Measurements from ENCODE around the gene CHCHD4. TPM values are rescaled to one million over a fixed set of nuclear protein-coding genes. Genes with fewer than 3 reads are reported as not detected.
"Not testable (repeated sequence)": the region's sequence is repeated elsewhere in the genome, so short reads cannot be mapped to it uniquely, and the experiment has no call there.

The CHCHD4 gene
- total and polyA plus RNA-seq, 2 experiments from 2014 or later: 16.0 to 31.0 TPM

DNA sequence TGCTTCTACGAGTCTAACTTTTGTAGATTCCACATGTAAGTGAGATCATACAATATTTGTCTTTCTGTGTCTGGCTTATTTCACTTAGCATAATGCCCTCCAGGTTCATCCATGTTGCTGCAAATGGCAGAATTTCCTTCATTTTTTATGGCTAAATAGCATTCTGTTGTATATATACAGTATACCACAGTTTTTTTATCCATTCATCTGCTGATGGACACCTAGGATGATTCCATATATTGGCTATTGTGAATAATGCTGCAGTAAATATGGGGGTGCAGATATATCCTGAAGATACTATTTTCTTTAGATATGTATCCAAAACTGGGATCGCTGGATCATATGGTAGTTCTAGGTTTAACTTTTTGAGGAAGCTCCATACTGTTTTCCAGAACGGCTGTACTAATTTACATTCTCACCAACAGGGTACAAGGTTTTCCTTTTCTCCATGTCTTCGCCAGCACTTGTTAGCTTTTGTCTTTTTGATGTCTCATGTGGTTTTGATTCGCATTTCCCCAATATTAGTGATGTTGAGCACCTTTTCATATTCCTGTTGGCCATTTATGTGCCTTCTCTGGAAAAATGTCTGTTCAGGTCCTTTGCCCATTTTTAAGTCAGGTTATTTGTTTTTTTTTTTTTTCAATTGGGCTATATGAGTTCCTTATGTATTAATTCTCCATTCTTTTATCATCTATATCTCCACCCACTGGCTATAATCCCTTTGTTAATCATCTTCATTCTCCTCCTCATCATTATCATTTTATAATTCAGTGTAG lies 26.9 kb downstream of the CHCHD4 start:
- Histone ChIP-seq H3K27ac (no peak overlapping the region), H3K4me1 (ENCODE audit: low read depth) (no peaks in the 10 kb centered on the region), H3K36me3 (no peaks in the 10 kb centered on the region), H3K4me3 (no peak overlapping the region), H3K9me3 (ENCODE audit: low read depth) (no peaks in the 10 kb centered on the region), H3K27me3 (no peaks in the 10 kb centered on the region)
- no peak for DNase-seq (ENCODE audit: low read depth in 1 of 2, low spot score in 1 of 2)
- TF ChIP-seq, protein P1, sequence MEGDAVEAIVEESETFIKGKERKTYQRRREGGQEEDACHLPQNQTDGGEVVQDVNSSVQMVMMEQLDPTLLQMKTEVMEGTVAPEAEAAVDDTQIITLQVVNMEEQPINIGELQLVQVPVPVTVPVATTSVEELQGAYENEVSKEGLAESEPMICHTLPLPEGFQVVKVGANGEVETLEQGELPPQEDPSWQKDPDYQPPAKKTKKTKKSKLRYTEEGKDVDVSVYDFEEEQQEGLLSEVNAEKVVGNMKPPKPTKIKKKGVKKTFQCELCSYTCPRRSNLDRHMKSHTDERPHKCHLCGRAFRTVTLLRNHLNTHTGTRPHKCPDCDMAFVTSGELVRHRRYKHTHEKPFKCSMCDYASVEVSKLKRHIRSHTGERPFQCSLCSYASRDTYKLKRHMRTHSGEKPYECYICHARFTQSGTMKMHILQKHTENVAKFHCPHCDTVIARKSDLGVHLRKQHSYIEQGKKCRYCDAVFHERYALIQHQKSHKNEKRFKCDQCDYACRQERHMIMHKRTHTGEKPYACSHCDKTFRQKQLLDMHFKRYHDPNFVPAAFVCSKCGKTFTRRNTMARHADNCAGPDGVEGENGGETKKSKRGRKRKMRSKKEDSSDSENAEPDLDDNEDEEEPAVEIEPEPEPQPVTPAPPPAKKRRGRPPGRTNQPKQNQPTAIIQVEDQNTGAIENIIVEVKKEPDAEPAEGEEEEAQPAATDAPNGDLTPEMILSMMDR (IDR thresholded peaks at IDR 0.05; ENCODE audit: low read depth, low read length): no peak

DNA sequence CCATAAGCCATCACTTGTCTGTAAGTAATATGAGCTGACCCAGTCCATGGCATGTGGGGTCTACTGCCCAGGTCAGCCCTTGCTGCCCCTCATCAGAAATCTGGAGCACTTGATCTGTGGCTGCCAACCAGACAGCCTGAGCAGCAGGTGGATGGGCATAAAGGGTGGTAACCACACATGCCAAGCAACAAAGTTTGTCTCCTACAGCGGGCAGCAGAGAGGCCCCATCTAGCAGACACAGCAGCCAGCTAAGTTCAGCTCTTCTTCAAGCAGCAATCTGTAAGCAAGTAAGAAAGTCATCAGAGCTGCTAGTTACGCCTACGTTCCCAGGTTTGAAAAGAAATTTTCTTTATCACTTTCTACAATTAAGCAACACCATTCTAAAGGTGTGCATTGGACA lies 27.9 kb downstream of the CHCHD4 start:
- TF ChIP-seq, protein P1 (IDR thresholded peaks at IDR 0.05; ENCODE audit: low read depth, low read length): no peak
- no peak overlapping the region for H3K4me3 ChIP-seq

DNA sequence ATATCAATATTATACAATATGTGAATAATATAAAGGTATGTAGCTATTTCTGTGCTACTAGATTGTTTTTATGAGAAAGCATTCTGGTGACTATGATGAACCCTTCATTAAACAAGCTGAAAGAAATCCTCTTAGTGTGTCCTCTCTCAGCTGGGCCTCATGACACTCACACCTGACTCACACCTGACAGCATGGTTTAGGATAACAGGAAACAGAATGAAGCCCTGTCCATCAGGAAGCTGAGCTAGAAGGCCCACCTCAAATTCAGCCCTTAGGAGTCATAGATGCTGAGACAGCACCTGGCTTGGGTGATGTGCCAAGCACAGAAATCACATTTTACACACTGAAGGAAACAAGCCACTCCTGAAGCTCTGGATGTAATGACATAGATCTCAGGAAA lies 30.8 kb downstream of the CHCHD4 start:
- TF ChIP-seq, protein P1 (IDR thresholded peaks at IDR 0.05; ENCODE audit: low read depth, low read length): no peak
- H3K27me3 ChIP-seq: no peaks in the 10 kb centered on the region
- H3K4me1 ChIP-seq (ENCODE audit: low read depth): no peaks in the 10 kb centered on the region
- no peaks in the 10 kb centered on the region for H3K36me3 ChIP-seq
- DNase-seq (ENCODE audit: low read depth in 1 of 2, low spot score in 1 of 2): no peak
- no peaks in the 10 kb centered on the region for H3K9me3 ChIP-seq (ENCODE audit: low read depth)
- no peak overlapping the region for H3K27ac ChIP-seq
- H3K4me3 ChIP-seq: no peak overlapping the region

More for the DNA sequence above, 27.9 kb downstream of the CHCHD4 start:
- H3K4me1 ChIP-seq (ENCODE audit: low read depth): no peaks in the 10 kb centered on the region
- DNase-seq (ENCODE audit: low read depth in 1 of 2, low spot score in 1 of 2): no peak
- H3K9me3 ChIP-seq (ENCODE audit: low read depth): no peaks in the 10 kb centered on the region
- H3K36me3 ChIP-seq: no peaks in the 10 kb centered on the region
- H3K27ac ChIP-seq: no peak overlapping the region
- H3K27me3 ChIP-seq: no peaks in the 10 kb centered on the region

DNA sequence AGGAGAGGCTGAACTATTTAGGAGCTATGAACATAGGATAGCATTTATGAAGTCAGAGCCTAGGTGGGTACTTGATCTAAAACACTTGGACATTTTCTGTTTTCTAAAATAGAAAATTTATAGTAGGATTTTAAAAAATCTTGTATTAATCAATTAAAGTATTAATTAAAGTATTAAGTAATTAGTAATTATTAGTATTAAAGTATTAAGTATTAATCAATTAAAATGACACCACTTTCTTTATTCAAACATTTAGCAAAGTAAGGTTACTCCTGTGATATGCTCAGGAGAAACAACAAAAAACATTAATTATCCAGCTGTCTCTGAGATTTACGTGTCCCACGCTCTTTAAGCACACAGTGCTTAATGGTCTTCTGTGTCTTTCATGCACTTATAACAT lies 32.2 kb downstream of the CHCHD4 start:
- Histone ChIP-seq H3K27me3 (no peaks in the 10 kb centered on the region), H3K36me3 (no peaks in the 10 kb centered on the region), H3K27ac (no peak overlapping the region), H3K4me3 (no peak overlapping the region), H3K4me1 (ENCODE audit: low read depth) (no peaks in the 10 kb centered on the region), H3K9me3 (ENCODE audit: low read depth) (no peaks in the 10 kb centered on the region)
- TF ChIP-seq, protein P1 (IDR thresholded peaks at IDR 0.05; ENCODE audit: low read depth, low read length): no peak
- no peak for DNase-seq (ENCODE audit: low read depth in 1 of 2, low spot score in 1 of 2)

DNA sequence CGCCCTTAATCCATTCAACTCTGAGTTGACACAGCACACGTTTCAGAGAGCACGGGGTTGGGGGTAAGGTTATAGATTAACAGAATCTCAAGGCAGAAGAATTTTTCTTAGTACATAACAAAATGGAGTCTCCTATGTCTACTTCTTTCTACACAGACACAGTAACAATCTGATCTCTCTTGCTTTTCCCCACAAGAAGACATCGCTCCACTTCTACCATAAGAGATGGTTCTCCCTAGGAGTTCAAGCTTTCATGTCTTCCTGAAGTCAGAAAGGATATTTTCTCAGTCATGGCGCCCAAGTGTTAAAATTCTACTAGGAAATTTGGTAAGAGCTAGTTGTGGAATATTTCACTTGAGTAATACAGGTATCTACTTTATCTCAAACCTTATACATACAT lies 32.7 kb downstream of the CHCHD4 start:
- not testable (repeated sequence) for H3K36me3 ChIP-seq; H3K9me3 ChIP-seq (ENCODE audit: low read depth); H3K27ac ChIP-seq; H3K4me3 ChIP-seq; H3K27me3 ChIP-seq; H3K4me1 ChIP-seq (ENCODE audit: low read depth); DNase-seq (ENCODE audit: low read depth in 1 of 2, low spot score in 1 of 2)

DNA sequence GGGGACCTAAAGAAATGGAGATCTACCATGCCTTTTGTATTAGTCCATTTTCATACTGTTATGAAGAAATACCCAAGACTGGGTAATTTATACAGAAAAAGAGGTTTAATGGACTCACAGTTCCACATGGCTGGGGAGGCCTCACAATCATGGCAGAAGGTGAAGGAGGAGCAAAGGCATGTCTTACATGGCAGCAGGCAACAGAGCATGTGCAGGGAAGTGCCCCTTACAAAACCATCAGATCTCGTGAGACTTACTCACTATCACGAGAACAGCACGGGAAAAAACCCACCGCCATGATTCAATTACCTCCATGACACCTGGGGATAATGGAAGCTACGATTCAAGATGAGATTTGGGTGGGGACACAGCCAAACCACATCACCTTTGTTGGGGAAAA lies 37.2 kb downstream of the CHCHD4 start:
- H3K4me3 ChIP-seq; H3K27me3 ChIP-seq; H3K27ac ChIP-seq; H3K4me1 ChIP-seq (ENCODE audit: low read depth); H3K9me3 ChIP-seq (ENCODE audit: low read depth); H3K36me3 ChIP-seq; DNase-seq (ENCODE audit: low read depth in 1 of 2, low spot score in 1 of 2): not testable (repeated sequence)

Measured in cardiac muscle cell (in vitro differentiated cells and primary cell).